Activated T-cell treated with anti-CD3 and anti-CD28 coated beads for 1 hour (primary cell): ENCODE measurements around the gene POLR2J2.
"Not testable (repeated sequence)": the region's sequence is repeated elsewhere in the genome, so short reads cannot be mapped to it uniquely, and the experiment has no call there.

Experiments used
- DNase-seq: peaks from one replicate; pipeline ENCODE4 v3.0.0-alpha.2; 2020; ENCODE audit warnings: low read depth

POLR2J2 gene

DNA sequence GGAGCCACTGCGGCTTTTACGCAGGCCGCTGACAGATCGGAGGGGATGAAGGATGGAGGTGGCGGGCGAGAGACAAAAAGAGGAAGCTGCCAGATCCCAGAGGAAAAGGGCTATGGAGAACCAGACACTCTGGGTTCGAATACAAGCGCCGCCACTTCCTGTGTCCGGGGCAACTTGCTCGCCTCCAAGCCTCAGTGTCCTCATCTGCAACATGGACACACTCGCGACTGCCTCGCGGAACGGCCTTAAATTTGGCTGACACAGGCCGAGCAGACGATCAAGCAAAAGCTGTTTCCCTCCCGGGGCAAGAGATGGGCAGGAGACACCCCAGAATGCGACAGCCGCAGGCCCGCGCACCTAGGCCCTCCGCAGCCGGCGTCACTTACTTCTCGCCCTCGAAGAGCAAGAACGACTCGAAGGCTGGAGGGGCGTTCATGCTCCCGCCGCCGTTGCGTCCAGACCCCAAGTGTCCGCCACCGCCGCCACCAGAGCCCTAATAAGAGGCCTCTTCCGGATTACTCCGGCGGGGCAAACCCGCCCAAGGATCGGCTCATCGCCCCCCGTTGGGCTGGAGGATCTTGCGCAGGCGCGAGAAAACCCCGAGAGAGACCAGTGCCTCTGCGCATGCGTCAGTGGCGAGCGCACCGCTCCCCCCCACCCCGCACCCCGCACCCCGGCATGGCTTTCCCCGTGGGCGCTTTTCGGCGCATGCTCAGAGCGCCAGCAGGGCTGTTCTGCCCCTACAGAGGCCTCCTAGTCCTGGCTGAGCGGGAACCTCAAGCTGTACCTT is at the start of gene POLR2J2:
TSS of gene POLR2J2 (minus strand) at position 498 of the 790 bp plus-strand sequence. CDS start at position 436, 62 bp downstream.
- DNase-seq: not testable (repeated sequence)

DNA sequence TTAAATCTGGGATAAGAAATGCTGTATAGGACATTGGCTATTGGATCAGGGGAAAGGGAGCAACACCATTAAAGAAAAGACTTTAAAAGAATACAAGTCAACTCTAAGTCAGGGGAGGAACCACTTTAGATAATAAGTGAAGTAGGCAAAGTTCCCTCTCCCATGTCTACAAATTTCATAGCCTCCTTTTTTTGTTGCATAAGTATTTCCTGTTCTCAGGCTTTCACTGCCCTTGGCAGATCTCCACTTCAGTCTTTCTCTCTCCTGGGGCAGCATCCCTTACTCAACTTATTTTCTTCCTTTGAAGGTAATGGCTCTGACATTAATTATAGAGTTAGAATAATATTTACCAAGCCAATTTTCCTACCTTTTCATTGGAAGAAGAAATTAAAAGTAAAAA is 47.0 kb upstream of the POLR2J2 start:
- DNase-seq: not testable (repeated sequence)

DNA sequence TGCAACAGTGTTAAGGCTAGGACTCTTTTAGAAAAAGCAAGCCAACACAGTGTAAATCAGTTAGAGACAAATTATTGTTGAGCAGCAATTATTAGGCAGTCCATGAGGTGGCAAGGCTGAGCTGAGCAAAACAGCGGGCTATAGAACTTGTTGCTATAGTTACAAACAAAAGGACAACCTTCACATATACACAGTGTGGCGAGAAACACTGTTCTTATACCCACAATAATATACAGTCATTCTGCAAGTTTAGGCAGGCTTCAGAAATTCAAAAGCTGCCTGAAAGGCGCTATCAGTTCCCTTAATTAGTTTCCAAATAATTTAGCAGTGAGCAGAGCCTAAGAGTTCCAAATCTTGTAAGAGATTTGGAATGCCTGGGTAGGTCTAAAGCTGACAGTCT is 44.3 kb upstream of the POLR2J2 start:
- DNase-seq: not testable (repeated sequence)

DNA sequence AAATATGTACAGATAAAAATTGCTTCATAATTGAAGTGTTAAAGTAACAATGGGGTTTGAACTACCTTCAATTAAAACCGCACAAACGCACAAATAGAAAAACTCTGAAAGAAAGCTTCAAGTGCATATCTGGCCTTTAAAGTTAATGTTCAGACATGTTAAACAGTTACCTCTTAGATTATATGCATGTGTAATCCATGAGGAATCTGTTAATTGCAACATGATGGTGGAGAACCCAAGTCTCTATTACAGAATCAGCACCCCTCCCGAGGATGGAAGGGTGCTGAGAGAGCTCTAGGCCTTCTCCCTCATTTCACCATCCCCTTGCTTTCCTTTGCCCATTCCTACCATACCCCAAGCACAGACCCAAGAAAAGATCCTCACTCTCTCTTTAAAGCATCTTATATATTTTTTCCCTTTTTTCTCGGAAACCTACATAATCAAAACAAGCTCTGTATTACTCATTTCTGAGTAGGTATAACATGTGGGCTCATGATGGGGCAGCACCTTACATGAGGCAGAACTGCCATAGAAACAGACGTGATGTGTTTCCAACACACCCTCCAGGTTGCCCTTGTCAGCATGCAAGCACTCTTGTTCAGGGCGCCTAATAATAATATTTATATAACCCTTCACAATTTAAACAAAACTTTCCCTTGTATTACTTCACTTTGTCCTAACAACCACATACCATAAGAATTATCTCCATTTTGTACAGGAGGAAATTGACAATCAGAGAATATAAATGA is 43.5 kb upstream of the POLR2J2 start:
- DNase-seq: not testable (repeated sequence)

DNA sequence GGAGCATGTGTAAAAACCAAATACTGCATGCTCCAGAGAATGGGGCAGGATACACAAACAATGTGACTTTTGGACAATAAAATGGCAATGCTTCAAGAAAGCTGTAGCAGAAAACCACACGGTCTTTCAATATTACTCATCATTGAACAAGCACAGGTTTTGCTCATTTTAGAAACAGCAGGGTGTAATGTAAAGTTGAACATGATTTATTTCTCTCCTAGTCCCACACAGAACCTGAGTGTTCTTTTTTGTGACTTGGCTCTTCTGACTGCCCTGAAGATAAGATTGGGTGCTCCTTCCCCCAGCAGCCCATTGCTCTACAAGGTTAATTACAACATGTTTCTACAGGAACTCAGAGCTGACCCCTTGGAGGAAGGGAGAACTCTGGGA is 42.2 kb upstream of the POLR2J2 start:
- not testable (repeated sequence) for DNase-seq

DNA sequence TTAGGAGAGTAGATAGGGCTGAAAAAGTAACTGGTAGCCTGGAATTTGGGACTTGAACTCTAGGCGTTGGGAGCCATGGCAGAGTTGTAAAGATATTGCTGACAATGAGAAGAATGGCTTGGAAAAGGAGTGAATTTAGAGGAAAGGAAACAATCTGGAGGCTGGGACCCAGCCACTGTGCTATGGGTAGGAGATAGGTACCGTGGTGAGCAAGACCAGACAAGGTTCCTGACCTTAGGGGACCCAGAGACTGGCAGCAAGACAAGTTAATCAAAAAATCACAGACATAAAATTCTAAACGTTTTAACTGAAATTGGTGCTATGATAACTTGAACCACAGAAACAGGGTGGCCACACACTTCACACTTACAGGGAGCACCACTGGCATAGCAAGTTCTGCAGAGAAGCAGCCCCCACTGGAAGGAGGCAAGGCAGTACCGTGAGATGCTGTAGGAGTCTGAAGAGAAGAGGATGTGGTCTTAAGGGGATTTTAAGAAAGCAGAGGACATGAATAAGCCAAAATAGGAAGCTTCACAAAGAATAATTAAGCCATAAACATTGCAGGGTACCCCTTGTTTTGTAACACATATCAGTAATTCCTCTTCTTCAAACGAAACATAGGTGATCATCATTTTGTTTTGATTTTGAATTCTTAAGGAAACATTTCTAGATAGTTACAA is 41.7 kb upstream of the POLR2J2 start:
- not testable (repeated sequence) for DNase-seq

DNA sequence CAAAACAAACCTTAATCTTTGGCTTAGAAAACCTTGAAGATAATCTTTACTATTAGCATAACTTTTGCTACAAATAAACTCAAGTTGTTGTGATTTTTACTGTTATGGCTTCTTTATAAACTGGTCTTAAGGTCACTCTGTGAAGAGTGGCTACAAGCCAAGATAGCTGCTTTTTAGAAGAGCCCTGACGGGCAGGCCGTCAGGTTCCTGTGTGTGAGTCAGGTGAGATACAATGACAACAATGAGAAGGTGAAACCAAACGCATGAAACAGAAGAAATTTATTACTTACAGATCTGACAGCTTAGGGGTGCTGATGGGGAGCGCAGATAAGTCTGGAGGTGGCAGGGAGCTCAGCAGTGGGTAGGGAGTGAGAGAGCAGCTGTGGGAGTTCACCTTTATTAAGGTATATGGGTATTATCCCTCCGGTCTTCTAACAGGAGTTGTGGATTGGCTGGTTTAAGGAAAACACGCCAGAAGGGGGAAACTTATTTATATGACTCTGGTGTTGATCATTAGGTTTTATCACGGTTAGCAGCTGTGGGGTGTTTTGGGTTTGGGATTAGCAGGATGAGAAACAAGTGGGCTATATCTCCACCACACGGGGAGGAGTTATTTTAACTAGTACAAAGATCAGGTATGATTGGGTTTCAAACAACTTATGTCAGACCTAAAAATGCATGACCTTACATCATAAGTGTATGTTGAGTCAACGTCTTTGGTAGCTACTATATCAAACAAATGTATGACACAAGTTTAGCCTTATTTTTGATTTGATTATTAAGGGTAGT is 27.7 kb upstream of the POLR2J2 start:
- not testable (repeated sequence) for DNase-seq

DNA sequence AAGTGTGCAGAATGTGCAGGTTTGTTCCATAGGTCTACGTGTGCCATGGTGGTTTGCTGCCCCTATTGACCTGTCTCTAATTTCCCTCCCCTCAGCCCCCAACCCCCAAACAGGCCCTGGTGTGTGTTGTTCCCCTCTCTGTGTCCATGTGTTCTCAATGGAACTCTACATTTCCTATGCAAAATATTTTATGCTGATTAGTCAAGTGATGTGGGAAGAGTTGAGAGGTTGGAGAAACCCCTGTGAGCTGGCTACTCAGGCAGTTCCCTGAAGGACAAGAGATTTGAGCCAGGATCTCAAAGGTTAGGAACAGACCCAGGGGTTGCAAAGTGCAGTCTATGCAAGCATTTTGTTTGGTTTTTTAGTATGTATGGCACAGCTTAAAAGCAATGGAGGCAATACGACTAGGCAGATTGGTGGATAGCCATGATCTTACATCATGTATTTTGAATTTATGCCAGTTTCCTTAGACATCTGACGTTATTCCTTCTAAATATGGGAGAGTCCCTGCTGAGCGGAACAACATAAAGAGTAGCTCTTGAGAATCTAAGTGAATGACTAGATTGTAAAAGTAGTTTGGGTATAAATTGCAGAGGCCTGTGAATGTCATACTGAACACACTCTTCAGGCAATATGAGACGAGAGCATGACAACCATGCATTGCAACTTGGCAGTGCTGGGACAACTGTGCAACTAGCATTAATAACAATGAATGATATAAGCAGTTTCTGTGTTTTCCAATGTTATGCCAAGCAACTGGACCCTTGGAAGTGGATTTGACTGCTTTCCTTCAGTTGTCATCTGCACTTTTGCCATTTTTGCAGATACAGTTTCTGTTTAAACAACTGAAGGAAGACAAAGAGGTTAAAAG is 26.4 kb upstream of the POLR2J2 start:
- not testable (repeated sequence) for DNase-seq

DNA sequence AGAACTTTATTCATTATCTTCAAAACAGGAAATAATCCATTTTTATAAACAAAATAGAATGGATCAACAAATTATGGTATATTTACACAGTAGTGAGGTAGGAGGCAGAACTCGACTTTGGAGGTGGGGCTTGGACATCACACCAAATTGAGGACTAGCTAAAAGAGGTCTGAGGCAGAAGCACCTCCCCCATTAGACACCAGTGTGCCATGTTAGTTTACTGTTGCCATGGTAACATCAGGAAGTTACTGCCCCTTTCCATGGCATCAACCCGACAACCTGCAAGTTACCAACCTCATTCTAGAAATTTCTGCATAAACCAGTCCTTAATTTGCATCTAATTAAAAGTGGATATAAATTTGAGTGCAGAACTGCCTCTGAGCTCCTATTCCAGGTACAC is 24.5 kb upstream of the POLR2J2 start:
- DNase-seq: not testable (repeated sequence)

DNA sequence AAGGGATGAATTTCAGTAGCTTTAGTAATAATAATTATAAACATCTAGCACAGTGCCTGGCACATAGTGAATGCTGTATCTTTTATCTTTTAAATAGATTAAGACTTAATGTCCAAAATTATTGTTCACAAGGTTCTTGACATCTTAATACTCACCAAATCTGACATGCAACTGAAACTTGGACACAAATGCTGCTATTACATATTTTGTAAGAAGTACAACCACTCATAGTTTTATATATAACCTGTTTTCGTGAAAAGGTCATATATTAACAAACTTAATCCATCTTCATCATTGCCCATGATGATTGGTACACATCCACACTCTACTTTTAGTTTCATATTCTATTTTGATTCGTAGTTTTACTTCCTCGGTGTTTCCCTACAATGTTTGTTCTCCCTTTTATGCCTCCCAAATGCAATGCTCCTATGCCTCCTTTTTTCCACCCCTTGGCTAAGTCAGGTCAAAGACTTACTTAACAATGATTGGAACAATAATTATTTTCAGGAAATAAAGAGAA is 23.6 kb upstream of the POLR2J2 start:
- not testable (repeated sequence) for DNase-seq

DNA sequence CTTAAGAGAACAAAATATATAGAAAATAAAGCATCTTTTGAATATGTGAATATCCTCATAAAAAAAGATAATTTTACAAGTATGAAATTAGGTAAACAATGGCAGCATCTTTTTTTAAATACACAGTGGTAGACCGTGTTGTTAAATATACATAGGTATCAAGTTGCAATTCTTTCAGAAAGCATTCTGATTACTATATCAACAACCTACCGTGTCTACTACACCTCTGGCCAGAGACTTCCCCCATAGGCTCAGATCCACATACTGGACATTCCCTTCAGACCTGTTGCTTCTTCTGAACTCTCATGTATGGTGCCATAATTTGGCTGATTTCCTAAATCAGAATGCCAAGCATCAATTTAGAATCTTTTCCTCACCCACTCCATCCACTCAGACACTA is 22.5 kb upstream of the POLR2J2 start:
- not testable (repeated sequence) for DNase-seq

DNA sequence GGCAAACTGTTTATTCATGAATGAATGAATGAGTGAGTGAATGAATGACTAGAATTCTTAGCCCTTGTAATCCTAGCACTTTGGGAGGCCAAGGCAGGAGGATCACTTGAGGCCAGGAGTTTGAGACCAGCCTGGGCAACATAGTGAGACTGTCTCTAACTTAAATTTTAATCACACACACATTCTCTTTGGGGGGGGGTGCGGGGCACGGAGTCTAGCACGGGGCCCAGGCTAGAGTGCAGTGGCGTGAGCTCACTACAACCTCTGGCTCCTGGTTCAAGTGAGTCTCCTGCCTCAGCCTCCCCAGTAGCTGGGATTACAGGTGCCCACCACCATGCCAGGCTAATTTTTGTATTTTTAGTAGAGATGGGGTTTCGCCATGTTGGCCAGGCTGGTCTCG is 19.1 kb upstream of the POLR2J2 start:
- not testable (repeated sequence) for DNase-seq

DNA sequence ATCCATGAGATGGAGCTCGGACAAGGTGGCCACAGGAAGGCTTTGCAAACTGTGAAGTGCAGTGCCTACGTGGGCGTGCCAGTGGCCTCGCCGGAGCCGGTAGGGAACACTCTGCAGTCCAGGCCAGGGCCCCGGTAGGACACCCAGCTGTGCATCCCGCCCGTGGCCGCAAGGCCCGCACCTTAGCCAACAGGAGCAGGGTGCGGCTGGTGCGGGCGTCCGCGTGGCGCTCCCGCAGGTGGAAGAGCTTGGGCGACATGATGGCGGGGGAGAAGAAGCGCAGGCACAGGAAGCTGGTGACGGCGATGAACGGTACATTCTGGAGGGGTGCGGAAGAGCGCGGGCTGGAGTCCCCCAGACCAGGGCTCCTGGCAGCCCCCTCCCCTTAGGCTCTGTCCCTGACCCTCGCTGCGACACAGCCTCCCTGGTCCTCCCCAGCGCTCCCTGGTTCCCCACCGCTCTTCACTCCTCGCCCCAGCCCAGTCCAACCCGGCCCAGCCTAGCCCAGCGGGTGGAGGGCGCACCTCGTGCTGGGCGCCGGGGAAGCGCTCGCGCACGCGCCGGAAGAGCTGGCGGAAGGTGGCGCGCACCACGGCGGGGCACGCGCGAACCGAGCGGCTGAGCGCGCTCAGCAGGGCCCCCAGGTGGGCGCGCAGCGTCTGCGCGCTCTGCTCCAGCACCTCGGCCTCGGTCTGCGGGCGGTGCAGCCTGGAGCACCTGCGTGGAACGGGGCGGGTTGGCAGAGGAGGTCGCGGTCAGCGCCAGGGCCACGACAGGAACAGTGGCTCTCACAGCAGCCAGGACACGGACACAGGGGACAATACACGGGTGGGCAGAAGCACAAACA is 18.2 kb upstream of the POLR2J2 start:
- not testable (repeated sequence) for DNase-seq

DNA sequence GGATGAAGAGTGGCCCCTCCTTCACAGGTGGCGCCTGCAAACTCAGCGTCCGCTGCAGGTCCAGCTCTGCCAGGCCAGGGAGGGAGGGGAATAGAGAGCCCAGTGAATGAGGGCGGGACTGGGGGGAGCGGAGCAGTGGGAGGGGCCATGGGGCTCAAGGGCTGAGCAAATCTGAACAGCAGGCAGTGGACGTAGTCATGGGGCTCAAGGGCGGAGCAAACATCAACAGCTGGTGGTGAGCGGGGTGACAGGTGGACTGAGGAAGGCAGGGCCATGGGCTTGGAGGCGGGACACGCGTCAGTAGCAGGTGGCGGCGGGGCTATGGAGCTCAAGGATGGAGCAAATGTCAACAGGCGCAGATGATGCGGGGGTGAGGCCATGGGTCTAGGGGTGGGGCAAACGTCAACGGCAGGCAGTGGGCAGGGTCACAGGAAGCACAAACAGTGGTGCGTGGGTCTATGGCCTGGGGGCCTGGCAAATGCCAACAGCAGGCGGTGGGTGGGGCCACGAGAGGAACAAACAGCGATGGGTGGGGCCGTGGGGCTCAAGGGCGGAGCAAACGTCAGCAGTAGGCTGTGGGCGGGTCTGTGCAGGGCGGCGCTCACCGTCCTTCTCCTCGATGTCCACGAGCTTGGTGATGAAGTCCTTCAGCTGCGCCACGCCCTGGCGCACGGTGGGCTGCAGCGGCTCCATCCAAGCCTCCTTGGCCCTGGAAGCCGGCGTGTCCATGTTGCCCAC is 17.0 kb upstream of the POLR2J2 start:
- not testable (repeated sequence) for DNase-seq

DNA sequence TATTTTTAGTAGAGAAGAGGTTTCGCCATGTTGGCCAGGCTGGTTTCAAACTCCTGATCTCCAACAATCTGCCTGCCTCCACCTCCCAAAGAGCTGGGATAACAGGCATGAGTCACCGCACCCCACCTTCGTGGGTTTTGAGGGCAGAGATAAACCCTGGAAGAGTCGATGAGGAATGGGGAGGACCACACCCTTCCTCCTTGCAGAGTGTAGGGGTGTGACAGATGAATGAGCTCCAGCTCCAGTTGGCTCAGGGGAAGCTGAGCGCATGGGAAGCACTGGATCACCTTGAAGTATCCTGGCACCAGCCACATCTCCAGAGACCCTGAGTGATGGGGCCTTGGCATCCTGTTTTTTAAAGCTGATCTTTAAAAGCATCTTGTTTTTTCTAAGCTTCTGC is 11.1 kb upstream of the POLR2J2 start:
- DNase-seq: not testable (repeated sequence)

DNA sequence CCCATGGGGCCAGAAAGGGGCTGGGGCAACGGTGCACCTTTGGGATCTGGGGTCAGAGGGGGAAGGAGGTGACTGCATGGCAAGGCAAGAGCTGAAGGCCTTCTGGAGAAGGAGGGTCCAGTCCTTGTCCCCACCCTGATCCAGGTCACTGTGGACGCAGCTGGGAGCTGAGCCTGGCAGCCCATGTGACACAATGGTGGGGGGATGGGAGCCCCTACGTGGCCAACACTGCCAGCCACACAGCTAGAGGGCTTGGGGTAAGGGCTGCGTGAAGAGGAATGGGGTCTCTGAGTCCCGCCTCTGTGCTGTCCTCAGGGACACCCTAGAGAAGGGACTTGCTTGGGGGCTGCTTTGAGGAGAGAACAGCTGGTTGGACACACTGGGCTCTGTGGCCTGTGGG is 9.3 kb upstream of the POLR2J2 start:
- not testable (repeated sequence) for DNase-seq

DNA sequence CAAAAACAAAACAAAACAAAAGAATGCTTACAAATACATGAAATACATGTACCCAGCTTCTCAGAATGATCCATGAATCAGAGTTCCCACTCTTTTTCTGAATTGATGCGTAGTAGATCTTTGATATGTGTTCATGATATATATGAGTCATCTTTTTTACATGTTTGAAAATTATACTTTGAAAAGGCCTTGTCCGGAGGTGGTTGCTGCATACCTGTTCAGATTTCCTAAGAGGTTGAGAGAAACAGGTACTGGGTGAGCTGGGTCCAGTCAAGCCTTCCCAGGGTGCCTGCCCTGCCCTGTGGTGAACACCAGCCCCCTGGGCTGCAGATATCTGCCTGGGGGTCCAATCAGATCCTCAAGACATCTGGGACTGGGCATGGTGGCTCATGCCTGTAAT is 4.1 kb upstream of the POLR2J2 start:
- DNase-seq: not testable (repeated sequence)

DNA sequence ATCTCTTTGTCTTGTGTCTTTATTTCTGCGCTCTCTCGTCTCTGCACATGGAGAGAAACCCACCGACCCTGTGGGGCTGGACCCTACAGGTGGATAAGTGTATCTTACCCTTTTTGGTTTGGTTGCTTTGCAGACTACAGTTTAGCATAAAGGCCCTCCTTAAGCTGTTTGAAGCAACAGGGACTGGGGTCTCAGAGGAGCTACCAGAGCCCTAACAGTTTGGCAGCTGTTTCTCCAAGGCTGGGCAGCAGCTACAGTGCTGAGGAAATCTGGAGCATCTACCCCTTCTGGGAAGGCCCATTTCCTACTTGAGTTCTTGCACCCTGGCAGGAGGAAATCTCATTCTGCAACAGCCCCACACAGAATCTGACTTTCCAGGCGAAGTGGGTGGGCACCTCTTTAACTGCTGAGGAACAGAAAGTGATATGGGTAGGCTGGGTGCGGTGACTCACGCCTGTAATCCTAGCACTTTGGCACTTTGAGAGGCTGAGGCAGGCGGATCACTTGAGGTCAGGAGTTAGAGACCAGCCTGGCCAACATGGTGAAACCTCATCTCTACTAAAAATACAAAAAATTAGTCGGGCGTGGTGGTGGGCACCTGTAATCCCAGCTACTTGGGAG is 2.1 kb upstream of the POLR2J2 start:
- not testable (repeated sequence) for DNase-seq
